ENCODE measurements around the gene SCN5A. TPM values are rescaled to one million over a fixed set of nuclear protein-coding genes. Genes with fewer than 3 reads are reported as not detected.

Gene SCN5A
- total and polyA plus RNA-seq, 2 experiments from 2014 or later = 0.97 to 1.3 TPM

DNA sequence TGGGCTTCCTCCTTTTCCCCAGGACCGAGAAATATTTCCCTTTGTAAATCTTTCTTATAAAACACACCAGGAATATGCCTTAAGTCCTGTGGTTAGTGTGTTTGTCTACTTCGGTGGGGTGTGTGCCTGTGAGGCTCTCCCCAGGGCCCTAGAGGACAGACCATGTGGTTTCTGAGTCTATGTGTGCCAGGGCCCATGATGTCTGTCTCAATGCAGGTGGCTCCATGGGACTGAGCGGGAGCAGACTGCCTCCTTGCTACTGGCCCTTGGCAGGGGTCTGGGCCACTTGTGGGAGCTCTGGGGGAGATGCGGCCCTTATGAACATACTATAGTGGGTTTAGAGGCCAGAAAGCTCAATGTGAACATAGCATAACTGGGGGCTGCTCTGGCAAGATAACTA is 37.6 kb downstream of the SCN5A start:
- Histone ChIP-seq H3K9me3 (ENCODE audit: low read depth) (no peaks in the 10 kb centered on the region), H4K20me1 (ENCODE audit: insufficient read depth, poor library complexity, severe bottlenecking) (no peaks in the 10 kb centered on the region), H3K4me2 (no peak overlapping the region), H3K27ac (no peak overlapping the region), H2AFZ (no peak overlapping the region), H3K9me2 (replicated peaks; ENCODE audit: insufficient read depth) (no peaks in the 10 kb centered on the region), H3K27me3 (no peaks in the 10 kb centered on the region), H3K79me2 (no peaks in the 10 kb centered on the region), H3K36me3 (replicated peaks; ENCODE audit: insufficient read depth, low read depth) (no peaks in the 10 kb centered on the region), H3K4me1 (ENCODE audit: insufficient read depth) (no peaks in the 10 kb centered on the region), H3K4me3 (no peak overlapping the region)
- TF ChIP-seq EZH2phosphoT487 (IDR thresholded peaks at IDR 0.05; ENCODE audit: low read depth, severe bottlenecking, unreplicated experiment) (no peak), EZH2 (IDR thresholded peaks at IDR 0.05; ENCODE audit: borderline replicate concordance) (no peak)
- TF ChIP-seq, protein P1, sequence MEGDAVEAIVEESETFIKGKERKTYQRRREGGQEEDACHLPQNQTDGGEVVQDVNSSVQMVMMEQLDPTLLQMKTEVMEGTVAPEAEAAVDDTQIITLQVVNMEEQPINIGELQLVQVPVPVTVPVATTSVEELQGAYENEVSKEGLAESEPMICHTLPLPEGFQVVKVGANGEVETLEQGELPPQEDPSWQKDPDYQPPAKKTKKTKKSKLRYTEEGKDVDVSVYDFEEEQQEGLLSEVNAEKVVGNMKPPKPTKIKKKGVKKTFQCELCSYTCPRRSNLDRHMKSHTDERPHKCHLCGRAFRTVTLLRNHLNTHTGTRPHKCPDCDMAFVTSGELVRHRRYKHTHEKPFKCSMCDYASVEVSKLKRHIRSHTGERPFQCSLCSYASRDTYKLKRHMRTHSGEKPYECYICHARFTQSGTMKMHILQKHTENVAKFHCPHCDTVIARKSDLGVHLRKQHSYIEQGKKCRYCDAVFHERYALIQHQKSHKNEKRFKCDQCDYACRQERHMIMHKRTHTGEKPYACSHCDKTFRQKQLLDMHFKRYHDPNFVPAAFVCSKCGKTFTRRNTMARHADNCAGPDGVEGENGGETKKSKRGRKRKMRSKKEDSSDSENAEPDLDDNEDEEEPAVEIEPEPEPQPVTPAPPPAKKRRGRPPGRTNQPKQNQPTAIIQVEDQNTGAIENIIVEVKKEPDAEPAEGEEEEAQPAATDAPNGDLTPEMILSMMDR (IDR thresholded peaks at IDR 0.05; ENCODE audit: poor library complexity) = no peak
- DNase-seq (ENCODE audit: low spot score) = no peak
- WGBS (ENCODE audit: low lambda C conversion rate, missing lambda C conversion rate) = 93% methylated on average over 4 of the region's 4 CpGs

DNA sequence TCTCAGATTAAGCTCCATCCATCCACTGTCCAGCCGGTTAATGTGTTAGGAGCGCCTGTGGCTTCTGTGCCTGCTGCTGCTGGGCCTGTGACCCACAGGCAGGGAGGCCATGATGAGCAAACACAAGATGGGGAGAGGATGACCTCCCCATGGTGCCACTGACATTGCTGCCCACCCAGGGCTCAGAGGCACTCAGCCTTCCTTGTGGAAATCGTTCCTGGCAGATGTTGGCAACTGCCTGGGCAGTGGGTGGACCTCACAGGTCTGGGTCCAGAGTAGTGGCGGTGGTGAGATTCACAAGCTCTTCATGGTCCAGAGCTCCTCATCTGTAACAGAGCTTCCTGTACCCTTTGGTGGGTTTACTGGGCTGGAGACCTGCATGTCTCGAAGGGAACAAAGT is 38.6 kb downstream of the SCN5A start:
- DNase-seq (ENCODE audit: low spot score) = no peak
- Histone ChIP-seq H3K9me3 (ENCODE audit: low read depth) (no peaks in the 10 kb centered on the region), H3K36me3 (replicated peaks; ENCODE audit: insufficient read depth, low read depth) (no peaks in the 10 kb centered on the region), H3K4me3 (no peak overlapping the region), H3K4me2 (no peak overlapping the region), H3K4me1 (ENCODE audit: insufficient read depth) (no peaks in the 10 kb centered on the region), H3K27ac (no peak overlapping the region), H4K20me1 (ENCODE audit: insufficient read depth, poor library complexity, severe bottlenecking) (no peaks in the 10 kb centered on the region), H3K9me2 (replicated peaks; ENCODE audit: insufficient read depth) (no peaks in the 10 kb centered on the region), H3K27me3 (no peaks in the 10 kb centered on the region), H2AFZ (no peak overlapping the region), H3K79me2 (no peaks in the 10 kb centered on the region)
- TF ChIP-seq EZH2phosphoT487 (IDR thresholded peaks at IDR 0.05; ENCODE audit: low read depth, severe bottlenecking, unreplicated experiment) = no peak
- no peak for TF ChIP-seq EZH2 (IDR thresholded peaks at IDR 0.05; ENCODE audit: borderline replicate concordance)
- TF ChIP-seq, protein P1 (IDR thresholded peaks at IDR 0.05; ENCODE audit: poor library complexity) = no peak
- 98% methylated on average over 5 of the region's 5 CpGs for WGBS (ENCODE audit: low lambda C conversion rate, missing lambda C conversion rate)

DNA sequence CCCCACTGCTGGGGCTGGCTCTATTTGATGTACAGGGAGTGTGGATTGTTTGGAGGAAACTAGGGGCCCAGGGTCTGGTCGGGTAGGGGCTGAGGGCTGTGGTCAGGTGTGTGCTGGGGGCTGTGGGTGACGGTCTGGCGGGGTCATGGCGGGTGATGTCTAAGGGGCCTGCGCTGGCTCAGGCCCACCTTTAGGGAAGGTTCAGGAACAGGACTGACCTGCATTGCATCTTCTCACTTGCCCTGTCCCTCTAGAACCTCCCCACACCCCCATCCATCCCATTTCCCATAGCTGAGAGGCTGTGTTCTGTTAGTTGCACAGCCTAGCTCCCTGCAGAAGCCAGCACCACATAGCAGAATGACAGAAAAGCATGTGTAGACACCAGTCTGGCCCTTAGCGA is 39.1 kb downstream of the SCN5A start:
- no peak overlapping the region for H3K4me3 ChIP-seq
- DNase-seq (ENCODE audit: low spot score) = no peak
- no peaks in the 10 kb centered on the region for H4K20me1 ChIP-seq (ENCODE audit: insufficient read depth, poor library complexity, severe bottlenecking)
- H3K27me3 ChIP-seq = no peaks in the 10 kb centered on the region
- H3K79me2 ChIP-seq = no peaks in the 10 kb centered on the region
- no peaks in the 10 kb centered on the region for H3K9me2 ChIP-seq (replicated peaks; ENCODE audit: insufficient read depth)
- 94% methylated on average over 6 of the region's 6 CpGs for WGBS (ENCODE audit: low lambda C conversion rate, missing lambda C conversion rate)
- no peaks in the 10 kb centered on the region for H3K4me1 ChIP-seq (ENCODE audit: insufficient read depth)
- H3K9me3 ChIP-seq (ENCODE audit: low read depth) = no peaks in the 10 kb centered on the region
- H3K4me2 ChIP-seq = no peak overlapping the region
- H3K36me3 ChIP-seq (replicated peaks; ENCODE audit: insufficient read depth, low read depth) = no peaks in the 10 kb centered on the region
- no peak overlapping the region for H2AFZ ChIP-seq
- TF ChIP-seq EZH2phosphoT487 (IDR thresholded peaks at IDR 0.05; ENCODE audit: low read depth, severe bottlenecking, unreplicated experiment) (no peak), EZH2 (IDR thresholded peaks at IDR 0.05; ENCODE audit: borderline replicate concordance) (no peak)
- TF ChIP-seq, protein P1 (IDR thresholded peaks at IDR 0.05; ENCODE audit: poor library complexity) = no peak
- H3K27ac ChIP-seq = no peak overlapping the region

Measured in hepatocyte (in vitro differentiated cells).